VCaP (cell line): ENCODE results near the gene HEG1.

ENCODE experiments used
- H3K27ac ChIP-seq: fragments of 450-650 bp; 2 replicates; pipeline ENCODE4 v1.5.1; 2017
- TF ChIP-seq, protein P1 (sequence below): fragments of 450-650 bp; conservative IDR thresholded peaks from 2 replicates; pipeline ENCODE4 v1.5.1; 2017; ENCODE audit warnings: mild to moderate bottlenecking, moderate library complexity

The HEG1 gene

DNA sequence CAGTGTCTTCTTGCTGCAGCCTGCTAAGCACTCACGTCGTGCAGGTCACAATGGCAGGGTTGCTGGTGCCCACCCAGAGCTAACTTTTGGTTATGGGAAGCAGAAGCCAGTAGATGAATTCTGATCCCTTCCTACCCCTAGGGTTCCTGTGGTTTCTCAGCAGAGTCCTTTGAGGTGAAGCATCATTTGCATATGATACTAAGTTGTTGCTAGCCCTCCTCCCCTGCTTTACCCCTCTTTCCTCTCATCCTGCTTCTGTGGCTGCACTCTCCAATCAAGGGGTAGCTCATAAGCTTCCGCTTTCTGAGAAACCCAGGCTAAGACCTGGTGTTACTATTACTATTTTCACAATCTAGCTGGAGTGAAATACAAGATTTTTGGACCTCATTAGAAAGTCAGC, 22.1 kb upstream of the HEG1 start:
- TF ChIP-seq, protein P1, sequence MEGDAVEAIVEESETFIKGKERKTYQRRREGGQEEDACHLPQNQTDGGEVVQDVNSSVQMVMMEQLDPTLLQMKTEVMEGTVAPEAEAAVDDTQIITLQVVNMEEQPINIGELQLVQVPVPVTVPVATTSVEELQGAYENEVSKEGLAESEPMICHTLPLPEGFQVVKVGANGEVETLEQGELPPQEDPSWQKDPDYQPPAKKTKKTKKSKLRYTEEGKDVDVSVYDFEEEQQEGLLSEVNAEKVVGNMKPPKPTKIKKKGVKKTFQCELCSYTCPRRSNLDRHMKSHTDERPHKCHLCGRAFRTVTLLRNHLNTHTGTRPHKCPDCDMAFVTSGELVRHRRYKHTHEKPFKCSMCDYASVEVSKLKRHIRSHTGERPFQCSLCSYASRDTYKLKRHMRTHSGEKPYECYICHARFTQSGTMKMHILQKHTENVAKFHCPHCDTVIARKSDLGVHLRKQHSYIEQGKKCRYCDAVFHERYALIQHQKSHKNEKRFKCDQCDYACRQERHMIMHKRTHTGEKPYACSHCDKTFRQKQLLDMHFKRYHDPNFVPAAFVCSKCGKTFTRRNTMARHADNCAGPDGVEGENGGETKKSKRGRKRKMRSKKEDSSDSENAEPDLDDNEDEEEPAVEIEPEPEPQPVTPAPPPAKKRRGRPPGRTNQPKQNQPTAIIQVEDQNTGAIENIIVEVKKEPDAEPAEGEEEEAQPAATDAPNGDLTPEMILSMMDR, result no peak
- H3K27ac ChIP-seq, result no peak overlapping the region

DNA sequence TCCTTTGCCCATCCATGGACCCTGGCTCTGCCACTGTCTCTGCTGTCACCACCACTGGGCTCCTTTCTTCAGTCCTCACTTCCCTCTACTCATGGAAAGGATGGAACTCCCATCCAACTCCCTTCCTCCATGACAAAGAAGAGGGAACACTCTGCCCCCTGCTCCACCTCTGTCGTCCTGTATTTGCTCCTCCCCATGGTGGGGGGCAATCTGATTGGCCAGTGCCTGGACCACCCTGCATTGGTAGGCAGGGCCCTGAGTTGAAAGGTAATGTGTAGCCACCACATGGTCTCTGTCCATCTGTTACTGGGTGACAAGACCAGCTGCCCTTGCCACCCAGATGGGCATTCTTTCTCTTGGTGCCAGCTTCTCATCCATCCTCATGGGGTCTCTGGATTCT, 20.7 kb upstream of the HEG1 start:
- H3K27ac ChIP-seq, result no peak overlapping the region
- TF ChIP-seq, protein P1, result no peak

DNA sequence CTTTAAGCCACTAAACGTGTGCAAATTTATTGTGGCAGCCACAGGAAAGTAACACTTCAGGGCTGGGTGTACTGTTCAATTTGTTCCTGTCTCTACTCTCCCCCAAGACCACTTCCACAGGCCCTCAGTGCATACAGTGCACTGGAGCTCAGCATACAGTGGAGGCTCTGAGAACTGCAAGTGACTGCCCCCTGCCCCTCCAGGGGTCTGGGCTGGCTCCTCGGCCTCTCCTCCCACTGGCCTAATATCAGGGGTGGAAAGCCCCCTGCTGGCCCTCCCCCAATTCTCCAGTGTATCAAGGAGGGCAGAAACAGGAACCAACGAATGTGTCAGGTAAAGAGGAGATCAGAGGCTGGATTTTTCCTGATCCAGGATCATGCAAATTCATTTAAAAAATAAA, 19.9 kb upstream of the HEG1 start:
- TF ChIP-seq, protein P1, result no peak
- no peak overlapping the region for H3K27ac ChIP-seq

GRCh38 chr3:125073390-125073905, 17.7 kb upstream of the HEG1 start:
- TF ChIP-seq, protein P1, result no peak
- H3K27ac ChIP-seq, result no peak overlapping the region

DNA sequence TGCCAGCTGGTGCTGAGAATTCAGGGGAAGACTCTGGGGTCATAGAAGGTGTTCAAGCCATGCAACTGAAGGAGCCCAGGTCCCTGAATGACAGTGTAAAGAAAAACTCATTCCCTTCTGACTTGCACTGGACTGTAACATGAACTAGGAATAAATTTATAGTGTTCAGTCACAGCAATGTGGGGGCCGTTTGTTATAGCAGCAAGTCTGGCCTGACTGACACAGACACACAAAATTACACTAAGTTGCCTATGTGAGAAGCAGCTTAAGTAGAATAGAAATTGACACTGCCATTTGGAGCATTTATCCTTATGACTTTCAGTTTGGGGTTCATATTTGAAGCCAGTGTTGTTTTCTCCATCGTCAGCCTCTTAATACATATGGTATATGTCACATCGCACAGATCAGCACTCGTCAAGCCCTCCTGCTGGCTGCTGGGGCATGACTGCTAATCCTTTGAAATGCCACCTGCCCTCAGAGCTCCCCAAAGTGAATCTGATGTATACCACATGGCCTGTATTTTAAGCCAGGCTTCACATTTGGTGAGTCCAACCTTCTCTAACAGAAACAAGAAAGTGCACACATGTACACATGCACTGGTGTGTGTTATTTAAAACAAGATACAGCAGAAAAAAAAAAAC, 17.1 kb upstream of the HEG1 start:
- TF ChIP-seq, protein P1, result no peak
- H3K27ac ChIP-seq, result no peak overlapping the region

GRCh38 chr3:125072301-125072700, 16.5 kb upstream of the HEG1 start:
- no peak overlapping the region for H3K27ac ChIP-seq
- TF ChIP-seq, protein P1, result no peak

DNA sequence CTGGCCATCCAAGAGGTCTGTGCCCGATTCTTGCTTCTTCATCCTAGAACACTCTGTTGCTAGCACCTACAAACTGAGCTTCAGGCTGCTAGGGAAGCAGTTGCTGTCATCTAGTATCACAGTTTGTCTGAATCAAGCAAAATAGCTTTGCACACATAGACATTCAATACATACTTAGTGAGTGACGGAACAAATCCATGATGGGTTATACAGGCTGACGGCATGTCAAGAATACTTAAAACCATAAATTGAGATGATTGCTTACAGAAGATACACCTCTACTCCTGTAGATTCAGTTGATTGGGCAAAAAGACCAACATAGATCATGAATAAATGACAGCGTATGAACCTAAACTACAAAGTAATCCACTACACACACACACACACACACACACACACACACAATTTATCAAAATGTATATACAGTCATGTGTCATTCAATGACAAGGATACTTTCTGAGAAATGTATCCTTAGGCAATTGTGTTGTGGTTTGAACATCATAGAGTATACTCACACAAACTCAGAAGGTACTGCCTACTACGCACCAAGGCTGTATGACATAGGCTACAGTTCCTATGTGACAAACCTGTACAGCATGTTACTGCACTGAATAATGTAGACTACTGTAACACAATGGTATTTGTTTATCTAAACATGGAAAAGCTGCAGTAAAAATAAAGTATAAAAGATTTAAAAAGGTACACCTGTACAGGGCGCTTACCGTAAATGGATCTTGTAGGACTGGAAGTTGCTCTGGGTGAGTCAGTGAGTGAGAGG, 14.4 kb upstream of the HEG1 start:
- H3K27ac ChIP-seq, result no peak overlapping the region
- TF ChIP-seq, protein P1, result no peak
